Measurements from ENCODE around the gene MAST2.
"Not testable (repeated sequence)": the region's sequence is repeated elsewhere in the genome, so short reads cannot be mapped to it uniquely, and the experiment has no call there.

Gene MAST2

DNA sequence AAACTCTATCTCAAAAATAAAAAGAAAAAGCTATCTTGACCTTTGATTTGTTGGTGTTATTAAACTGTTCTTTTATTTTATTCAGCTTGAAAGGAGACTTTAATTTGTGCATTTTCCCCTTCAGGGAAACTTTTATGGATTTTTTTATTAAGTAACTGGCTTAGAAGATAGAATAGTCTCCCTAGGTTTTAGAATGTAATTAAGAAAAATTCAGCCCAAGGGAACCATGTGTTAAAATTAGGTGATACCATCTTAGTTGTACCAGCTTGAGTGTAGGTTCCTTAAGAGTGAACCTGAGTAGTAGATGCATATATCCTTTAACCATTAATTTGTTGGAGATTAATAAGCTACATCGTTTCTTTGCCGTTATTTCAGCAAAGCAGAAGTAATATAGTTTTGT, 11.4 kb downstream of the MAST2 start:
- DNase-seq (ENCODE audit: low spot score): no peak

DNA sequence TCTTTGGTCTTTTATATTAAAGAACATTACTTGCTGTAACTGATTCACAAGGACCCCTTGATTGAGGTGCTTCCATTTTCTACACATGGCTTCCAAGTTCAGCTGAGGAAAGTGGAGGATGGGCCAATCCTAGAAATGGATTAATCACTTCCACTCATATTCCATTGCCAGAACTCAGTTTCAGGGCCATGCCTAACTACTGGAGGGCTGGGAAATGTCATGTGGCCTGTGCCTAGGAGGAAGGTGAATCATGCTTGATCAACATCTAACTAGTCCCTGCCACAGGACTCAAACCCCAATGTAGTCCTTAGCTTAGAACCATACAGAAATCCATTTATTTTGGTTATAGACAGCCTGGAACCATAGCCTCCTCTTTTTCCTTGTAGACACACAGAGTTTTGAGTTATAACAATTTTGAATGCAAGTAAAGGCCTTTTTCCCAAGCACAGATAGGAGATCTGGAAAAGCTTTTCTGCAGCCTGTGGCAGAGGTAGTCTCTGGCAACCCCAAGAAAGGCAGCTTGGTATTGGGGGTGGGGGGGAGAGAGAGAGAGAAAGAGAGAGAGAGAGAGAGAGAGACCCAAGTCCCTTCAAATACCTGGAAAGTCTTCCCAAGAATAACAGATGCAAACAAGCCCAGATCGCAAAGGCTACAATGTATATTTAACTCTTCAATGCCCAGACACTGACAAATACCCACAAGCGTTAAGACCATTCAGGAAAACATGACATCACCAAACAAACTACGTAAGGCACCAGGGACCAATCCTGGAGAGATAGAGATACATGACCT, 12.5 kb downstream of the MAST2 start:
- DNase-seq (ENCODE audit: low spot score): no peak

DNA sequence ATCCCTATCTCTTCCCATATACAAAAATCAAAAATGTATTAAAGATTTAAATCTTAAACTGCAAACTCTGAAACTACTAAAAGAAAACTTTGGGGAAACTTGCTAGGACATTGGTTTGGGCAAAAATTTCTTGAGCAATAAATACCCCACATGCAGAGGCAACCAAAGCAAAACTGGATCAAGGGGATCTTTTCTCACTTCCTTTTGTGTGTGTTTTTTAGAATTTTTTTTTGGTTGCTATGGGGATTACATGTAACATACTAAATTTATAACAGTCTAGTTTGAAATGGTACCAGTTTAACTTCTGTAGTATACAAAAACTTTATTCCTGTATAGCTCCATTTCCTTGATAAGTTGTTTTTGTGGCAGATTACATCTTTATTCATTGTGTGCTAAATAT, 16.8 kb downstream of the MAST2 start:
- no peak for DNase-seq (ENCODE audit: low spot score)

DNA sequence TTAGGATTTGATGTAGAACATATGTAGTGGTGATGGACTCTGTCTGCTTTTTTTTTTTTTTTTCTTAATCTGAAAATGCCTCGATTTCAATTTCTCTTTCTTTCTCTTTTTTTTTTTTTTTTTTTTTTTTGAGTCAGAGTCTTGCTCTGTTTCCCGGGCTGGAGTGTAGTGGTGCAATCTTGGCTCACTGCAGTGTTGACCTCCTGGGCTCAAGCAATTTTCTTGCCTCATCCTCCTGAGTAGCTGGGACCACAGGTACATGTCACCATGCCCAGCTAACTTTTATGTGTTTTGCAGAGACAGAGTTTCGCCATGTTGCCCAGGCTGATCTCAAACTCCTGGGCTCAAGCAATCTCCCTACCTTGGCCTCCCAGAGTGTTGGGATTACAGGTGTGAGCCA, 17.4 kb downstream of the MAST2 start:
- no peak for DNase-seq (ENCODE audit: low spot score)

DNA sequence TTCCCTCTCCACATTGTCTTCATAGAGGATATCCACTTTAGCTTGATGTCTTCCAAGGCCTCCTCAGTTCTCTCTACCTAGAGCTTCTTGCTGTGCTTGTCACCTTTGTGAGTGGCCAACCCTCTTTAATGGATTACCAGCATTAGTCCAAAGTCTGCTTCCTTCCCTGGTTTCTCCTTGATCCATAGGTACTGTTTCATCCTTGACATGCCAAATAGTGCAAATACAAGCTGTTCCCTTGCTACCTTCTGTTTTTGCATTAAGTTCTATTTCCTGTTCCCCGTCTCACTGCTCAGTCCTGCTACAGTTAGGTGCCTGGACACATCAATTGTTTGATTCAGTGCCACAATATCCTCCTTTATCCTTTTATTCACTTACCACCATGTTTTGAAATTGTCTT, 19.2 kb downstream of the MAST2 start:
- DNase-seq (ENCODE audit: low spot score): no peak

DNA sequence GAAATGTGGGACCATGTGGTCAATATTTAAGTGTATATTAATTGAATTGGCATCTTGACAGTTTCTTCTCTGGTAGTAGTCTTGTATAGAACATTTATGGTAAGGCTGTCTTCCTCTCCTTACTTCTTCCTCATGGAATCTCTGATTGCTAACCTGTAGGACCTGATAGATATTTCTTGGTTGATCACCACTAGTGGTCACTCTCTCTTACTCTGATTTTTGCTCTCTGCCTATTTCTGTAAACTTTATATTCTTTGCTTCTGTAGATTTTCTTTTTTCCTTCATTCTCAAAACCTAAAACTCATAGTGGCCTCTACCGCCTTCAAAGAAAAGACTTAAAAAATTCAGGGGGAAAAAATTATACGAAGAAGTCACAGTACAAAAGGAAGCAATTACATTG, 21.2 kb downstream of the MAST2 start:
- DNase-seq (ENCODE audit: low spot score): no peak

DNA sequence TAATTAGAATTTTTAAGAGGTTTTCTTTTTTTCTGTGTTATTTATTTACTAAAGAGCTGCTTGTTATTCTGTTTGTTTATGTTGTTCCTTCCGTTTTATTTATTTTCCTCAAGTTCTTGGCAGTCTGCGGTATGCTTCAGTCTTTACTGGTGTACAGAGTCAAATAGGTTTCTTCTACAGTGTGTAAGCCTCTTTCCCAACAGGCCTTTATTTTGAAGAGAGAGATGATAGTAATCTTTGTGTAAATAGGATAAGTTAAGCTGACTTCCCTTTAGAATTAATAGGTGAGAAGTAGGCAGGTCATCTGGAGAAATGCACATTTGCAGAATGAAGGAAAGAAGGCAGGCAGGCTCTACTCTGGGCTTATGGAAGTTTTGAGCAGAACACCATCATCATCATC, 23.8 kb downstream of the MAST2 start:
- DNase-seq (ENCODE audit: low spot score): no peak

DNA sequence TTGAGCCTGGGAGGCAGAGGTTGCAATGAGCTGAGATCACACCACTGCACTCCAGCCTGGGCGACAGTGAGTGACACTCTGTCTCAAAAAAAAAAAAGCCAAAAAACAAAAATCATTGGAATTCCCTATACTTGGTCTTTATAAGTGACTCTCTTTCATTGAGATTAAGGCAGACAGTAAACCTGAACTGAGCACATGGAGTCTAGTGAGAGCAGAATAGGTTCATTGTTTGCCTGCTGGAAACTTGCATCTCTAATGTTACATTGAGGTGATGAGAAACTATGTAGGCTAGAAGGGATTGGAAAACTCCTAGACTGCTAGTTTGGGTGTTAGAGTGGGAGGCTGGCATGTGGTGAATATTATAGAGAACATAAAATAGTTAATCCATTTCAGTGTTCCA, 25.4 kb downstream of the MAST2 start:
- DNase-seq (ENCODE audit: low spot score): no peak

DNA sequence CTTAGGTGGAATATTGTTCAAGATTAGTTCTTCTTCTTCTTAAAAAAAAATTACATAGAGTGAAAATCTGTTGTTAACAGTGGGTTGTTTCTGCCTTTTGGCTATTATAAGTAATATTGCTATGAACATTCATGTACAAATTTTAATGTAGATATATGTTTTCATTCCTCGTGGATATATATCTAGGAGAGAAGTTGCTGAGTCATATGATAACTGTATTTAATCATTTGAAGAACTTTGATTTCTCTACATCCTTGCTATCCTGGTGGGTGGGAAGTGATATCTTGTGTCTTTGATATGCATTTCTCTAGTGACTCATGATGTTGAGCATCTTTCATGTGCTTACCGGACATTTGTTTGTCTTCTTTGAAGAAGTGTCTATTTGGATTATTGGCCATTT, 29.9 kb downstream of the MAST2 start:
- no peak for DNase-seq (ENCODE audit: low spot score)

DNA sequence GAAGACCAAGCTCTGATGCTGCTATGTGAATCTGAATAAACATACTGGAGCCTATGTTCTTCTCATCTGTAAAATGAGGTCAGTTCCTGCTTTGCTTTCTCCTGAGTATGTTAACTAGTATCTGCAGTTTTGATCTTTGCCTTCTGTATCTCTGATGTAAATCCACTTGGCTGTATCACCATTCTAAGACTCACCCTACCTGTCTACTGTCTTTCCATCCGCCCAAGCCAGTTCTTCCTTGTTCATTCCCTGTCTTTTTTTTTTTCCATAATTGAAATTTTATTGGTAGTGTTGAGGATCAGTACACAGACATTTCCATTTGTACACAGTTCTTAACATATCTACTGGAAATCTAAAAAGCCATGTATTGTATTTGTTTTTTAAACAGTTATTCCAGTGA, 31.3 kb downstream of the MAST2 start:
- DNase-seq (ENCODE audit: low spot score): no peak

DNA sequence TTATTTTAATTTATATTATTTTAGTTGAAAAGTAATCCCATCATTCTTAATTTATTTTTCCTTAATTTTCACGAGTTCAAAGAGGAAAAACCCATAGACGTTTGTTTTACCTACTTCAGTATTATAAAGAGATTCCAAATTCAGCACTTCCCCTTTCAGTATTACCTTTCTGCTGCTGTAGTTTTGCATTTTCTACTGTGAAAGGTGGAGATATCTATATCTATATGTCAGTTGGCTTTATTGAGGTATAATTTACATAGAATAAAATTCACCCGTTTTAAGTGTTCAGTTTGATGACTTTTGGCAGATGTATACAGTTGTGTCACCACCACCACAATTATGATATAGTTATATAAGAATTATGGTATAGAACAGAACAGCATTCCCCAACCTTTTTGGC, 33.0 kb downstream of the MAST2 start:
- no peak for DNase-seq (ENCODE audit: low spot score)

DNA sequence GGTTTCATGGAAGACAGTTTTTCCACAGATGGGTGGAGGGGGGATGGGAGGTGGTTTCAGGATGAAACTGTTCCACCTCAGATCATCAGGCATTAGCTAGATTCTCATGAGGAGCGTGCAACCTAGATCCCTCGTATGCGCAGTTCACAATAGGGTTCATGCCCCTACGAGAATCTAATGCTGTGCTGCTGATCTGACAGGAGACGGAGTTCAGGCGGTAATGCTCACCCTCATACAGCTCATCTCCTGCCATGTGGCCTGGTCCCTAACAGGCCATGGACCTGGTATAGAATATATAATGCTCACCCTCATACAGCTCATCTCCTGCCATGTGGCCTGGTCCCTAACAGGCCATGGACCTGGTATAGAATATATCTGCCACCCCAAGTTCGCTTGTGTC, 33.4 kb downstream of the MAST2 start:
- DNase-seq (ENCODE audit: low spot score): not testable (repeated sequence)

DNA sequence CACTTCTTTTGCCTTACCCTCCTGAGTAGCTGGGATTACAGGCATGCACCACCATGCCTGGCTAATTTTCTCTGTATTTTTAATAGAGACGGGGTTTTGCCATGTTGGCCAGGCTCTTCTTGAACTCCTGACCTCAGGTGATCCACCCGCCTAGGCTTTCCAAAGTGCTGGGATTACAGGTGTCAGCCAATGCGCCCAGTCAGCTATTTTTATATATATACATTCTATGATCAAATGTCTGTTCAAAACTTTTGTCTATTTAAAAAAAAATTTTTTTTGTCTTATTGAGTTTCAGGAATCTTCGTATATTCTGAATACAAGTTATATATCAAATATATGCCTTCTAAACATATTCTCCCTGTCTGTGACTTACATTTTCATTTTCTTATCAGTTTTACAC, 34.9 kb downstream of the MAST2 start:
- not testable (repeated sequence) for DNase-seq (ENCODE audit: low spot score)

DNA sequence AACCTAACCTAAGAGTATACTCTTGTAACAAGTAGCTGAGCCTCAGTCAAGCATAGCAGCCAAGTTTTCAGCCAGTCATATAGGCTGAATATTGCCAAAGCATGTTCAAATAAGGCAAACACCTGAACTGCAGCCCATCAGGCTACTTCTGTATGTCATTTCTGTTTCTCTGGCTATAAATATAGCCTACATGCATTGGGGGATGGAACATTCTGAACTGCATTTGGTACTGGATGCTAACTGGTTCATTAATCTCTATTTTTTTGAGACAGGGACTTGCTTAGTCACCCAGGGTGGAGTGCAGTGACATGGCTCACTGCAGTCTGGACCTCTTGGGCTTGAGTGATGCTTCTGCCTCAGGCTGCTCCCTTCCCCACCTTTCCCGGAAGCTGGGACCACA, 37.3 kb downstream of the MAST2 start:
- DNase-seq (ENCODE audit: low spot score): no peak

DNA sequence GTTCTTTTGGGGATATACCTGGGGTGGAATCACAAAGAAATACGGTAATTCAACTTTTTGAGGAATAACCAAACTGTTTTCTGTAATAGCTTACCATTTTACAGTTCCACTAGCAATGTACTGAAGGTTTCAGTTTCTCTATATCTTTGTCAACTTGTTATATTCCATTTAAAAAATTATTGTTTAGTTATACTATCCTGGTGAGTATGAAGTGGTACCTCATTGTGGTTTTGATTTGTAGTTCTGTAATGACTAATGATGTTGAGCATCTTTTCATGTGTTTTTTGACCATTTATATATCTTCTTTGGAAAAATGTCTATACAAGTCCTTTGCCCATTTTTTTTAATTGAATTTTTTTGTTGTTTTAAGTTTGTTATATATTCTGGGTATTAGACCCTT, 39.4 kb downstream of the MAST2 start:
- no peak for DNase-seq (ENCODE audit: low spot score)

DNA sequence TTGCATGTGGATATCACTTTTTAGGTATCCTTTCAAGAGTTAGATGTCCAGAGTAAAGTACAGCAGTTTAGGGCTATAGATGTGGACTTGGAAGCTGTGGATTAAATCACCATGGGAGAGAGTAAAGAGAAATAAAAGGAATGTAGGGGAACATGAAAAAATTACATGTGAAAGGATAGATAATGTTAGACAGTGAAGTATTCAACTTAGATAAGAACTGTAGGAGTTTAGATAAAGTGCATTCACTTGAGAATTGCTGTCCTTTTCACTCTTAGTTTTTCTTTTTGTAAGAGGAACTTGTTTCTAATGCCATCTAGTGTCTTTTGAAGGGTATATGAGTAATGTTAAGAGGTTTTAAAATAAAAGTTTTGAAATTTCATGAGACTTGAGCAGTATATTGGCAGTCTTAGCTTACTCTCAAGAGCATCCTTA, 40.1 kb downstream of the MAST2 start:
- DNase-seq (ENCODE audit: low spot score): no peak

DNA sequence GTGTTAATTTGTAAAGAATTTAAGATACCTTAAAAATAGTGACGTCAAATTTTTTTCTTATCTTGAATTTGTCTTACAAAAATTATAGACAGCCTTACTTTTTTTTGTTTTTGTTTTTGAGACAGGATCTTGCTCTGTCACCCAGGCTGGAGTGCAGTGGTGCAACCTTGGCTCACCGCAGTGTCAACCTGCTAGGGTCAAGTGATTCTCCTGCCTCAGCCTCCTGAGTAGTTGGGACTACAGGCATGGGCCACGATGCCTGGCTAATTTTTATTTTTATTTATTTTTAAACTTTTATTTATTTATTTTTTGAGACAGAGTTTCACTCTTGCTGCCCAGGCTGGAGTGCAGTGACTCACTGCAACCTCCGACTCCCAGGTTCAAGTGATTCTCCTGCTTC, 40.6 kb downstream of the MAST2 start:
- DNase-seq (ENCODE audit: low spot score): not testable (repeated sequence)

DNA sequence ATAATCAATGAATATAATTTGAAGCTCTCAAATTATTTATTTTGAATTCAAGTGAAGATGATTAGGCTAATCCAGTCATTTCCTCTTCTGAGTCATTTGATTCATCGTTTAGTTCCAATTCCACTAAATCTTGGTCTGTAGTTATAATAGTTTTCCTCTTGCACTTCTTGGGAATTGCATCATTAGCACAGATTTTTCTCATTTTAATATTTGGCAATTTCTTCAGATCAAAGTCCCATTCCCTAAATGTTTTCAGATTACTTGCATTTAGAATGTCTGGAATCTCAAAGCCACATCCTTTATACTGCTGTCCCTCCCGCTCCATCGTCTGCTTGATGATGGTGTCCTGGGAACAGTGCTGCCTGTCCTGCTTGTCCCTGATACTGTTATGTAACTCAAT, 43.5 kb downstream of the MAST2 start:
- DNase-seq (ENCODE audit: low spot score): no peak

DNA sequence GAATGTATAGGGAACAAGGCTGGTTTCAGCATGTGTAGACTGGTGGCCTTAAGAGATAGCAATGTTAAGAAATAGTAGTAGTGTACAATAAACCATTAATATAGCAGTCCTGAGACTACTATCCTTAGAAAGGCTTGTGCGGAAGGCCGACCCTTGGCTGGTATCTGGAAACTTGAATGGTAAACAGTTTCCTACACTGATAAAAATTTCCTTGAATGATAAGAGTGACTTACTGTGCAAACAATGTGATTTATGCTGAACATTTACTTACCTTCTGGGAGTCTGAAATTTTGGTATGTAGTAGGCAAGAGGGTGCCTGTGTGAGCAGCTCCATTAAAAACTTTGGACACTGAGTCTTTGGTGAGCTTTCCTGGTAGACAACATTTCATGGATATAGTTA, 44.7 kb downstream of the MAST2 start:
- no peak for DNase-seq (ENCODE audit: low spot score)

DNA sequence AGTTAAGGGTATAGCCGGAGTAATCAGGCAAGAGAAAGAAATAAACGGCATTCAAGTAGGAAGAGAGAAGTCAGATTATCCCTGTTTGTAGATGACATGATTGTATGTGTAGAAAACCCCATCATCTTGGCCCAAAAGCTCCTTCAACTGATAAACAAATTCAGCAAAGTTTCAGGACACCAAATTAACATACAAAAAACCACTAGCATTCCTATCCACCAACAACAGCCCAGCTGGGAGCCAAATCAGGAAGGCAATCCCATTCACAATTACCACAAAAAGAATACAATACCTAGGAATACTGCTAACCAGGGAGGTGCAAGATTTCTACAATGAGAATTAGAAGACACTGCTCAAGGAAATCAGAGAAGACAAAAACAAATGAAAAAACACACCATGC, 45.3 kb downstream of the MAST2 start:
- DNase-seq (ENCODE audit: low spot score): no peak

DNA sequence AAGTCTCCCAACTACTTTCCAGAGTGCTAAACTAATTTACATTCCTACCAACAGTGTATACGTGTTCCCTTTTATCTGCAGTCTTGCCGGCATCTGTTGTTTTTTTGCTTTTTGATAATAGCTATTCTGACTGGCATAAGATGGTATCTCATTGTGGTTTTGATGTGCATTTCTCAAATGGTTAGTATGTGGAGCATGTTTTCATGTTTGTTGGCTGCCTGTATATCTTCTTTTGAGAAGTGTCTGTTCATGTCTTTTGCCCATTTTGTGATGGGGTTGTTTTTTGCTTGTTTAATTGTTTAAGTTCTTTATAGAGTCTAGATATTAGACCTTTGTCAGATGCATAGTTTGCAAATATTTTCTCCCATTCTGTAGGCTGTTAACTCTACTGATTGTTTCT, 46.6 kb downstream of the MAST2 start:
- no peak for DNase-seq (ENCODE audit: low spot score)

DNA sequence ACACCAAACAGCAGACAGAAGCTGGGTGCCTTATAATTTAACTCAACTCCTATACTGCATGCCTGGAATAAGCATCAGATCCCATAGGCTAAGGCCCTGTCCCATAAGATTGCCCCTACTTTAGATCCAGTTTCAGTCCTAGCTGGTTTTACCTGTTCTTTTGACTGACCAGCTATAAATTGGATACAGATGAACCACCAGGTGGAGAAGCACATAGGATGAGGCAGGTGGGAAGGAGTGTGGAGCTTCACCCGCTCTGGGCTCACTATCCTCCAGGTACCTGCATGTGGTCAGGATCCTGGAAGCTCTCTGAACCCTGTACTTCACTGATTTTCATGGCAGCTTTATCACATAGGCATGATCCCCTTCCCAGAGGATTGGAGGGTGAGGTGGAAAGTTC, 51.3 kb downstream of the MAST2 start:
- no peak for DNase-seq (ENCODE audit: low spot score)

DNA sequence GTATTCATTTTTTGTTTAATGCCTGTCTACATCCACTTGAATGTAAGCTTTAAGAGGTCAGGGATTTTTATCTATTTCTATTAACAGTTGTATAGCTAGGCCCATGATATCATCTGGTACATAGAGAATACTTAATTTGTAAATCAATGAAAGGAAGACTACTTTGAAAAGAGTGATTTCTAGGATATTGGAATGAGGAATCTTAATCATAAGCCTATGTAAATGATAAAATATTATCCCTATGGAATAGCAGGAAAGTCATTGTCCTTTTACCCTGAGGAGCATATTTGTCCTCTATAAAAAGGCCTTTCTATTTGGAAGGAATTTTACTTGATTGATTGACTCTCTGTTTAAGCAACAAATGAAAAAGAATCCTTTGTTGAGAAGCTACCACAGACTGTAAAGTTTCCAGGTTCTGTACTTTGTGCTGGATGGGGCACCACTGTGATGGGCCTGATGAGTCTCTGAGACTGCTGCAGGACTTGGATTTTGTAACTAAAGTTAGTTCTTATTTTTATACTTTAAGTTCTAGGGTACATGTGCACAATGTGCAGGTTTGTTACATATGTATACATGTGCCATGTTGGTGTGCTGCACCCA, 53.8 kb downstream of the MAST2 start:
- no peak for DNase-seq (ENCODE audit: low spot score)
